K562 (cell line): Measurements from ENCODE around the gene UPF1. TPM values are rescaled to one million over a fixed set of nuclear protein-coding genes. Genes with fewer than 3 reads are reported as not detected.

Experiments
- AFF4 ChIP-seq: sonication (generic); formaldehyde crosslinking; IDR thresholded peaks from 2 replicates; pipeline ENCODE4 v1.8.0; 2023; ENCODE audit warnings: mild to moderate bottlenecking, missing genetic modification reagents
- CAMTA2 ChIP-seq: fragments of 250-450 bp; sonication (Bioruptor Pico); conservative IDR thresholded peaks from 2 replicates; pipeline ENCODE4 v1.5.1; 2022
- DDX20 ChIP-seq: fragments of 450-650 bp; IDR thresholded peaks from 2 replicates; pipeline ENCODE4 v1.6.1; 2016; ENCODE audit warnings: missing genetic modification characterization, low read depth, mild to moderate bottlenecking, missing compliant biosample characterization, moderate library complexity
- E2F4 ChIP-seq: sonication (generic); formaldehyde crosslinking; IDR thresholded peaks from 2 replicates; pipeline ENCODE4 v1.8.0; 2022; ENCODE audit warnings: mild to moderate bottlenecking, low read depth, missing genetic modification reagents
- E2F6 ChIP-seq, 2 experiments: IDR thresholded peaks; 2 replicates each; pipeline ENCODE4 v1.6.1; 2011; ENCODE audit warnings: borderline replicate concordance in 1 of 2, control low read depth in 1 of 2, low read depth in 1 of 2, low read length in 1 of 2, mild to moderate bottlenecking in 1 of 2, mixed read lengths in 1 of 2, moderate library complexity in 1 of 2; ENCODE audit not compliant: insufficient read depth in 1 of 2, insufficient read length in 1 of 2, poor library complexity in 1 of 2, severe bottlenecking in 1 of 2; ENCODE audit errors: extremely low read depth in 1 of 2
- RFX1 ChIP-seq: fragments of 450-650 bp; IDR thresholded peaks from 2 replicates; pipeline ENCODE4 v1.6.1; 2016; ENCODE audit warnings: mild to moderate bottlenecking, moderate library complexity
- TGIF2 ChIP-seq: sonication (generic); formaldehyde crosslinking; IDR thresholded peaks from 2 replicates; pipeline ENCODE4 v1.8.1; 2022; ENCODE audit warnings: mild to moderate bottlenecking, missing genetic modification reagents, moderate library complexity
- UBTF ChIP-seq, 2 experiments: IDR thresholded peaks; 2 replicates each; pipeline ENCODE4 v1.6.1; 2012; ENCODE audit warnings: improper control_type of control experiment in 2 of 2, low read depth in 2 of 2, low read length in 2 of 2, borderline replicate concordance in 1 of 2
- ZNF146 ChIP-seq: IDR thresholded peaks from one replicate; pipeline ENCODE4 v1.6.1; 2018; ENCODE audit warnings: missing compliant biosample characterization; ENCODE audit not compliant: unreplicated experiment
- ZNF197 ChIP-seq: fragments of 200-800 bp; sonication (Bioruptor generic); IDR thresholded peaks from 2 replicates; pipeline ENCODE4 v1.6.1; 2016; ENCODE audit warnings: low read depth, missing genetic modification characterization, missing compliant biosample characterization
- ZNF449 ChIP-seq: fragments of 250-450 bp; sonication (Bioruptor Pico); IDR thresholded peaks from 2 replicates; pipeline ENCODE4 v1.8.0; 2022; ENCODE audit warnings: moderate library complexity, mild to moderate bottlenecking, inconsistent platforms
- ZNF707 ChIP-seq: fragments of 250-450 bp; sonication (Bioruptor Pico); conservative IDR thresholded peaks from 2 replicates; pipeline ENCODE4 v1.8.0; 2022; ENCODE audit warnings: inconsistent platforms, mild to moderate bottlenecking, moderate library complexity
- ZNF766 ChIP-seq: fragments of 200-800 bp; sonication (Bioruptor generic); conservative IDR thresholded peaks from 2 replicates; pipeline ENCODE4 v1.6.1; 2016; ENCODE audit warnings: missing genetic modification characterization, missing compliant biosample characterization
- polyA plus RNA-seq, 8 experiments: library from polyadenylated mRNA; depleted of rRNA in 4 of 8; stranded (reverse) in 5 of 8; unstranded in 3 of 8; fragments of >200 nt; fragmentation: Nextera tagmentation in 2 of 8; fragmentation: Illumina TruSeq in 1 of 8; extraction: Ambion mirVana in 2 of 8; extraction: Trizol in 1 of 8; gene quantifications; 2 replicates each; pipeline versions ENCODE4 v1.2.1 to v1.2.3, GENCODE V29; 2011 to 2014; ENCODE audit warnings: inconsistent platforms in 1 of 8, missing spikeins in 1 of 8
- total RNA-seq, 7 experiments: library from RNA; depleted of rRNA in 6 of 7; stranded (reverse); fragments of >200 nt in 6 of 7; fragmentation: Illumina TruSeq in 2 of 7; extraction: Trizol in 2 of 7; gene quantifications; 2 replicates each; pipeline versions ENCODE4 v1.2.1 to v1.2.3, GENCODE V29; 2011 to 2021; ENCODE audit warnings: low replicate concordance in 1 of 7

The UPF1 gene
- total and polyA plus RNA-seq, 9 of the 15 experiments (the other 6 are each of a cell fraction or from before 2014, with no cell fraction given), result 0.34 to 103 (median 27.9) TPM

- TF ChIP-seq E2F4, result no peak
- TF ChIP-seq ZNF197 (CRISPR knock-in tag), result peak; percentile 89; the same call in 1 of the 2 replicates
- peak; percentile 76; the same call in 1 of the 2 replicates for TF ChIP-seq TGIF2
- TF ChIP-seq ZNF146, result no peak
- peak; percentile 6; the same call in 1 of the 2 replicates for TF ChIP-seq AFF4
- peak; percentile 100 for TF ChIP-seq UBTF (IDR thresholded peaks at IDR 0.05; ENCODE audit: borderline replicate concordance in 1 of 2, low read depth in 2 of 2, low read length in 2 of 2)
- TF ChIP-seq CAMTA2, result peak; percentile 70; the same call in 1 of the 2 replicates
- no peak for TF ChIP-seq DDX20 (tag)
- no peak for TF ChIP-seq ZNF449 (CRISPR knock-in tag)
- TF ChIP-seq ZNF766, result peak; percentile 86
- no peak for TF ChIP-seq RFX1
- TF ChIP-seq E2F6 (IDR thresholded peaks at IDR 0.05; ENCODE audit: borderline replicate concordance in 1 of 2, extremely low read depth in 1 of 2, insufficient read depth in 1 of 2, insufficient read length in 1 of 2, low read depth in 1 of 2, low read length in 1 of 2, poor library complexity in 1 of 2, severe bottlenecking in 1 of 2), result peak; percentile 54 to 88
- TF ChIP-seq ZNF707, result no peak
These were observed at the start of gene UPF1 (continued) for GRCh38 chr19:18831524-18832305.
